GM18502 (cell line): ENCODE data around the gene CAPZA1.

Experiments
- ATAC-seq: cut with Tn5 transposase; IDR thresholded peaks from one replicate; pipeline ENCODE4 v1.9.1; 2021; ENCODE audit warnings: mild to moderate bottlenecking; ENCODE audit not compliant: unreplicated experiment, poor library complexity

CAPZA1 gene

DNA sequence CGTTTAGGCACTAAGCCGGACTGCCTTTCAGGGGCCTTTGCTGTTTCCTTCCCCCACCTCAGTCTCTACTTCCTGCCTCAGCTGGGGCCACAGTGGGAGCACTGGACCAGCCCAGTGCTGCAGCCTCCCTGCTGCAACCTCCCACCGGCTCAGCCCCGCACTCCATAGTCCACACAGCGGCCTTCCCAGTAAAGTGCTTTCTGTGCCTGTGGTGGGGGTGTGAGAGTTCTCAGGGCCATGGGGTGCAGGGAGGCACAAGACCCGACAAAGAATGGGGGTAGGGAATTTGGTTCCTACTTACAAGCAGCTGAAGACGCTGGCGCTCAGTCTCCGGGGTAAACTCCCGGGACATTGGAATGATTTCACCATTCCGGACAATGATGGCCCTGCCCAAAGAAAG lies 92.0 kb downstream of the CAPZA1 start:
- no peak for ATAC-seq

- no peak for ATAC-seq
Observed at GRCh38 chr1:112712191-112712590, 92.6 kb downstream of the CAPZA1 start.

- ATAC-seq: no peak
Observed at GRCh38 chr1:112712701-112713128, 93.1 kb downstream of the CAPZA1 start.

DNA sequence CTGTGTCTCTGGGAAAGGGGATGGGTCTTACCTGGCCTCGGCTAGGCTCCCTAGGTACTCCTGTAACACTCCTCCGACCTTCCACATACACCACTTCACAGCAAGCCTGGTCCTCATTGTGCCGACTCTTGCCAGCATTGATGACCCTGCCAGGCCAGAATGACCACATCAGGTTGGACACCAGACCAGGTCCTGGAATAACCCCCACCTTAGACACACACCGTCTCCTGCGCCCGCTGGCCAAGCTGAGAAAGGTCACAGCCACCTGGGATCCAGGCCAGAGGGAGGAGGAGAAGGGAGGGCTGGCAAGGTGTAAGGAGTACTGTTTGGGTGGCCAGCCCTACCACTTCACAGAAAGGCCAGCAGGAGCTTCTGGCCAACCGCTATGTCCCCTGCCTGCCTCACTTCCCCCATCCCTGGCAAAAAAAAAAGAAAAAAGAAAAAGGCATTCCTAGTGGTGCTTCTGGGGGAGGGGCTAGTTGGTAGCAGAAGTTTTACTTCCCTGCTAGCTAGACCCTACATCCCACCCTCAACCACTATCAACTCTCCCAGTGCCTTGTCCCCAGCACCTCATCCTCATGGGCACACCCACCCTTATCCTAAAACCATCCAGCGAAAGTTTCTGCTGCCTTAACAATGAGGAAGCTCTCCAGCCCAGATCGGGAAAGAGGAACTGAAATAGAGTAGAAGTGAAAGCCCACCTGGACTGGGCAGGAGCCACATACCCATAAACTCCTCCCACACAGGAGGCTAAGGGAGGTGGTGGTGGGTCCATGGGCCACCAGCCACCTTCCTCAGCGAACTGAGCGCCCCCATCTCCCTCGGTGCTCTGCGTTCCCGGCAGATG lies 94.1 kb downstream of the CAPZA1 start:
- ATAC-seq: peak; percentile 29

DNA sequence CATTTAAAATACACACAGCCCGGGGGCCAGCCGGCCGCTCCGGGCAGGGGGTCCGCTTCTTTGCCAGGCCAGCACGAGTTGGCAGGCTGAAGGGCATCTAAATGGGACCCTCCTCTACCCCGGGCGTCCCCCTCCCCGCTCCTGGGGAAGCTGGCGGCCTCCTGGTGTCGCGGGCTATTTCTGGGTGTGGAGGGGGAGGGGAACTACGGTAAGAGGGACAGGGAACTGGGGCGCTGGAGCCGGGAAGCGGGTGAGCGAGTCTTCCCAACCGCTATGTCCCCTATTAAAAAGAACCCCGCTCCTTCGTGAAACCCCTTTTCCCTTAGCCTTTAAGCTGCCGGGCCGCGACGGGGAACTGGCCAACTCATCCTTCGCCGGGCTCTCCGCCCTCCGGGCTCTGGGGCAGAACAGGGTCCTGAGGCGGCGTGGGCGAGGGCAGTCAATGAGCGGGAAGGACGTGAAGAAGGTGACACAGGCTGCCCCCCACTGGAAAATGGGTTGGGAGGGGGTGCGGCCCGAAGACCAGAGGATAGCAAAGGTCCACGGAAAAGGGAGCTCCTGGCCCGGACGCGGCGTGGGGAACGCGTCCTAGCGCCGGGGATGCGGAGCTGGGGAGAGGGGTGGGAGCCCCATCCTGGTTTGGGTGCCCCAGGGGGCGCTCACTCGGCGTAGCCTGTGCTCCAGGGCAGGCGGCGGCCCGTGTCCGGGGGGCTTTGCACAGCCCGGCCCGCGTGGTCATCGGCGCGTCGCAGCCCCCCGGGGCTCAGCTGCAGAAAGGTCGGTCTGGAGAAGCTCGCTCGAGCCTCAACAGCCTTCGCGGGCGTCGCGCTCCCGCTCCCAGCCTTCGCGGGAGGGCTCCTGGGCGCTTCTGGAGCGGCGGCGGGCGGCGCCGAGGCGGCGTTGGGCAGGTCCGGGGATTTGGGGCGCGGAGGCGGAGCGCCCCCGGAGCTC lies 95.0 kb downstream of the CAPZA1 start:
- peak; percentile 25 for ATAC-seq

DNA sequence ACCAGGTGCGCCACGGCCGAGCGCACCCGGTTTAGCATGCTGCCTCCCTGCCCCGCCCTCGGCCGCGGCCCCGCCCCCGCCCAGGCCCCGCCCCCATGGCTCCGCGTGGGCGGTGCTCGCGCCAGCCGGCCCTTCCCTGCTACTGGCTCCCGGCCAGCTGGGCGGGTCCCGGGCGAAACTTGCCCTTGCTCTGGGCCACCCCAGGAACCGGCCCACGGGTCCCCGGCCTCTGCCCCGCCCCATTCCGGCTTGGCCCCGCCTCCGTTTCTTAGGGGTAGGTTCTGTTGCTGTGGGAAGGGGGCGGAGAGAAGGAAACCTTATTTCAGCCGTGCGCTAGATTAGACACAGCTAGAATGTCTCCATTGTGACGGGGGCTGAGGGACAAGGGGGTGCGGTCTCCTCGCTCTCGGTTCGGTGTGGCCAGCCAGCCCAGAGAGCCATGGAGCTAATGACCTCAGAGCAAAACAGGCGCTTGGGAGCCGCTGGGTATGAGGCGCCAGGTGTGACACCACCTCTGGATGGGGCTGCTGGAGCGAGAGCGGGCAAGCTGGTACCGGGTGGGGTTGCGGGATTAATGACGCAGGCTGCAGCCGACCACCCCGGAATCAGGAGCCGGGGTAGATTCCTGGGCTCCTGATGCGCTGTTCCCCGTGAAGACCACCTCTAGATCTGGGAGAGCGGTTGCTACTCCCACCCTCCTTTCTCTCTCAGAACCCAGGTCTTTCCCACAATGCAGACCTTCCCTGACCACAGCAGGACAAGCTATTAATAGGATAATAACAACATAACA lies 95.8 kb downstream of the CAPZA1 start, which contains the start of gene PPM1J:
Gene PPM1J (minus strand): TSS at position 69 of the 790 bp plus-strand sequence. CDS start 31 bp downstream, at position 38.
- ATAC-seq: peak; percentile 79

GRCh38 chr1:112716133-112716720 lies 96.6 kb downstream of the CAPZA1 start:
- ATAC-seq: peak; percentile 33

DNA sequence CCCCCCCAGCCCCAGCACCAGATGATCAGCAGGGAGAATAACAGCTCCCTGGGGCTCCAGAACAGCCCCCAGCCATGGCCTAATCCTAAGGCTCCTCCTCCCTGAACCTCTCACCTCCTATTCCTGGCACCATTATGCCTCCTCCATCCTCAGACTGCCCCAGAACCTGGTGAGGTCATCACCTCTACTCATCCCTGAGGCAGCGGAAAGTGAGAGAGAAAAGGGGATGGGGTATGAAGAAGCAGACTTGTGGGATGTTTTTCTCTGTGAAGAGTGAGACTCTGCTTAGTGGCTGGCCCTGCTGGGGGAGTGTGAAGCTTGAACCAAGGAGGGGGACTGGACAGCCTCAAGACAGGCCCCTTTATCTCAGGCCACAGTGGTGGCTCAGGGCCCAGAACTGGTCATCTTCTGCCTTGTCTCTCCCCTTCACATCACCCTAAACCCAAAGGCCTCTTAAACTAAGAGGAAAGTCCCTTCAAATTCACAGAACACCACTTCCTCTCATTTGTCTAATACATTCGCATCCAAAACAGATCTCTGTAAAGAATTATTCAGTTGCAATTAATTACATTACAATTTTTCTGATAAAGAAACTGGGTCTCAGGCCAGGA lies 97.7 kb downstream of the CAPZA1 start:
- ATAC-seq: no peak

GRCh38 chr1:112718691-112719418 lies 99.2 kb downstream of the CAPZA1 start:
- ATAC-seq: no peak

- ATAC-seq: no peak
Observed at GRCh38 chr1:112719706-112720105, 100.1 kb downstream of the CAPZA1 start.

- ATAC-seq: no peak
Observed at GRCh38 chr1:112720800-112721199, 101.2 kb downstream of the CAPZA1 start.
